H1 (cell line): Measurements from ENCODE around the gene RAB5B. TPM values are rescaled to one million over a fixed set of nuclear protein-coding genes. Genes with fewer than 3 reads are reported as not detected.

Source experiments
- CTCF ChIA-PET: fragments of 300-600 bp; sonication (Branson Sonifier 250); formaldehyde crosslinking; loops from one replicate; lab custom pipeline; 2021; ENCODE audit not compliant: partially characterized antibody; lab: Charles Lee
- POLR2A ChIA-PET: fragments of 300-600 bp; sonication (Branson Sonifier 250); formaldehyde crosslinking; loops from one replicate; lab custom pipeline; 2021; ENCODE audit warnings: inconsistent platforms; ENCODE audit not compliant: partially characterized antibody; lab: Charles Lee
- DNase-seq, 2 experiments: peaks; one replicate each; pipeline versions ENCODE4 v3.0.0 to v3.0.0-alpha.2; 2010 to 2022; ENCODE audit warnings: low spot score in 2 of 2, low read depth in 1 of 2, mixed read lengths in 1 of 2
- FAIRE-seq: peaks from 2 replicates; lab custom pipeline; 2011; peaks lifted over from hg19 to GRCh38; lab: Jason Lieb, UNC
- H2AFZ ChIP-seq: 2 replicates; pipeline ENCODE4 v1.8.1; 2012; ENCODE audit warnings: low read length, inconsistent platforms
- H2AK5ac ChIP-seq: 2 replicates; pipeline ENCODE4 v1.6.1; 2013; ENCODE audit warnings: low read depth, low read length
- H2BK120ac ChIP-seq: replicated peaks from 2 replicates; pipeline ENCODE3; 2013; ENCODE audit warnings: low read depth, low read length, inconsistent platforms
- H2BK12ac ChIP-seq: 2 replicates; pipeline ENCODE4 v1.6.1; 2013; ENCODE audit warnings: low read depth, low read length
- H2BK15ac ChIP-seq: 2 replicates; pipeline ENCODE4 v1.6.1; 2013; ENCODE audit warnings: low read length
- H2BK20ac ChIP-seq: 2 replicates; pipeline ENCODE4 v1.6.1; 2013; ENCODE audit warnings: low read length
- H2BK5ac ChIP-seq: 2 replicates; pipeline ENCODE4 v1.6.1; 2013; ENCODE audit warnings: low read depth, low read length
- H3K14ac ChIP-seq: 2 replicates; pipeline ENCODE4 v1.6.1; 2013; ENCODE audit warnings: inconsistent platforms; ENCODE audit not compliant: insufficient read length
- H3K18ac ChIP-seq: 2 replicates; pipeline ENCODE4 v1.6.1; 2013; ENCODE audit warnings: low read length; ENCODE audit errors: extremely low read depth
- H3K23ac ChIP-seq: 2 replicates; pipeline ENCODE4 v1.6.1; 2013; ENCODE audit warnings: inconsistent platforms; ENCODE audit not compliant: insufficient read length
- H3K23me2 ChIP-seq: 2 replicates; pipeline ENCODE4 v1.6.1; 2013; ENCODE audit warnings: low read depth, low read length
- H3K27ac ChIP-seq: 2 replicates; pipeline ENCODE4 v1.6.1; 2011; ENCODE audit warnings: low read depth, low read length, inconsistent platforms
- H3K27me3 ChIP-seq, 4 experiments: replicated peaks in 1 of 4; 1 replicate in 1 of 4; 2 replicates in 3 of 4; pipeline versions ENCODE4 v1.6.1 to v1.8.1; 2011 to 2013; ENCODE audit warnings: low read length in 3 of 4, mild to moderate bottlenecking in 3 of 4, inconsistent platforms in 2 of 4, mixed read lengths in 2 of 4, moderate library complexity in 1 of 4; ENCODE audit not compliant: control insufficient read depth in 3 of 4, insufficient read depth in 3 of 4; ENCODE audit errors: extremely low read depth in 1 of 4
- H3K36me3 ChIP-seq, 4 experiments: 2 replicates each; pipeline versions ENCODE4 v1.6.1 to v1.8.1; 2011 to 2013; ENCODE audit warnings: mild to moderate bottlenecking in 4 of 4, low read length in 3 of 4, moderate library complexity in 2 of 4, control low read depth in 1 of 4, inconsistent platforms in 1 of 4; ENCODE audit not compliant: insufficient read depth in 4 of 4, control insufficient read depth in 2 of 4
- H3K4ac ChIP-seq: replicated peaks from 2 replicates; pipeline ENCODE3; 2013; ENCODE audit warnings: low read length, low read depth, mixed read lengths, inconsistent platforms; ENCODE audit not compliant: insufficient read length
- H3K4me1 ChIP-seq, 4 experiments: replicated peaks in 1 of 4; 1 replicate in 1 of 4; 2 replicates in 3 of 4; pipeline versions ENCODE4 v1.6.1 to v1.8.1; 2011 to 2013; ENCODE audit warnings: low read length in 3 of 4, inconsistent platforms in 2 of 4, mixed read lengths in 1 of 4; ENCODE audit not compliant: insufficient read depth in 4 of 4, control insufficient read depth in 3 of 4
- H3K4me2 ChIP-seq, 2 experiments: 2 replicates each; pipeline versions ENCODE4 v1.6.1 to v1.8.1; 2011 to 2013; ENCODE audit warnings: low read depth in 2 of 2, low read length in 2 of 2, control low read depth in 1 of 2, inconsistent platforms in 1 of 2, mild to moderate bottlenecking in 1 of 2; ENCODE audit not compliant: insufficient read depth in 1 of 2
- H3K4me3 ChIP-seq, 4 experiments: fragments of 200-600, 300-600 bp in 1 of 4; sonication (generic), shearing (Covaris generic), sonication (Bioruptor Twin) in 1 of 4; 2 replicates each; pipeline versions ENCODE4 v1.5.1 to v1.8.1; 2011 to 2016; ENCODE audit warnings: low read length in 4 of 4, low read depth in 3 of 4, control low read depth in 2 of 4, inconsistent platforms in 2 of 4, mild to moderate bottlenecking in 2 of 4, mixed read lengths in 1 of 4, moderate library complexity in 1 of 4; ENCODE audit not compliant: insufficient read depth in 2 of 4; ENCODE audit errors: extremely low read depth in 1 of 4
- H3K56ac ChIP-seq: replicated peaks from 2 replicates; pipeline ENCODE3; 2013; ENCODE audit warnings: low read depth, mild to moderate bottlenecking, mixed read lengths, low read length, inconsistent platforms; ENCODE audit not compliant: insufficient read length
- H3K79me1 ChIP-seq: 2 replicates; pipeline ENCODE4 v1.6.1; 2013; ENCODE audit warnings: low read depth, low read length, control low read depth
- H3K79me2 ChIP-seq, 2 experiments: 2 replicates each; pipeline versions ENCODE4 v1.6.1 to v1.8.1; 2012 to 2013; ENCODE audit warnings: low read length in 2 of 2, mild to moderate bottlenecking in 2 of 2, inconsistent platforms in 1 of 2; ENCODE audit not compliant: insufficient read depth in 2 of 2, control insufficient read depth in 1 of 2
- H3K9ac ChIP-seq, 4 experiments: replicated peaks in 1 of 4; 1 replicate in 1 of 4; 2 replicates in 3 of 4; pipeline versions ENCODE4 v1.6.1 to v1.8.1; 2011 to 2013; ENCODE audit warnings: low read depth in 3 of 4, low read length in 3 of 4, control low read depth in 2 of 4, mild to moderate bottlenecking in 2 of 4, moderate library complexity in 2 of 4, inconsistent platforms in 1 of 4; ENCODE audit errors: extremely low read depth in 1 of 4
- H3K9me3 ChIP-seq, 2 experiments: 2 replicates each; pipeline versions ENCODE4 v1.6.1 to v1.8.1; 2012 to 2013; ENCODE audit warnings: mild to moderate bottlenecking in 2 of 2, moderate library complexity in 2 of 2, control low read depth in 1 of 2, inconsistent platforms in 1 of 2, low read depth in 1 of 2, low read length in 1 of 2, mixed read lengths in 1 of 2; ENCODE audit not compliant: insufficient read depth in 2 of 2
- H4K20me1 ChIP-seq, 2 experiments: replicated peaks in 1 of 2; 2 replicates each; pipeline versions ENCODE3 to v1.8.1; 2011 to 2013; ENCODE audit warnings: inconsistent platforms in 2 of 2, low read length in 2 of 2, mild to moderate bottlenecking in 1 of 2; ENCODE audit not compliant: insufficient read depth in 2 of 2, control insufficient read depth in 1 of 2
- H4K5ac ChIP-seq: 2 replicates; pipeline ENCODE4 v1.6.1; 2013; ENCODE audit warnings: low read length, low read depth, mixed read lengths, inconsistent platforms; ENCODE audit not compliant: insufficient read length
- H4K8ac ChIP-seq: 2 replicates; pipeline ENCODE4 v1.8.0; 2013; ENCODE audit warnings: mild to moderate bottlenecking, moderate library complexity, low read length, inconsistent platforms; ENCODE audit not compliant: insufficient read depth; ENCODE audit errors: extremely low read depth
- H4K91ac ChIP-seq: replicated peaks from 2 replicates; pipeline ENCODE3; 2013; ENCODE audit warnings: low read length, mixed read lengths, inconsistent platforms; ENCODE audit not compliant: insufficient read length
- ATF3 ChIP-seq: IDR thresholded peaks from 2 replicates; pipeline ENCODE4 v1.6.1; 2011; ENCODE audit warnings: low read depth, mild to moderate bottlenecking, low read length; ENCODE audit not compliant: insufficient read depth
- BACH1 ChIP-seq: IDR thresholded peaks from 2 replicates; pipeline ENCODE4 v1.6.1; 2012; ENCODE audit warnings: low read length, improper control_type of control experiment
- CTBP2 ChIP-seq: IDR thresholded peaks from 2 replicates; pipeline ENCODE4 v1.7.0; 2011; ENCODE audit warnings: borderline replicate concordance, mild to moderate bottlenecking, moderate library complexity, mixed read lengths, low read length; ENCODE audit not compliant: insufficient read depth, insufficient read length
- EZH2 ChIP-seq: fragments of 200-600 bp; sonication (generic); IDR thresholded peaks from 2 replicates; pipeline ENCODE4 v1.7.1; 2012; ENCODE audit warnings: low read depth, mild to moderate bottlenecking, moderate library complexity, low read length, inconsistent platforms; ENCODE audit not compliant: severe bottlenecking
- HDAC6 ChIP-seq: IDR thresholded peaks from one replicate; pipeline ENCODE4 v1.7.1; 2012; ENCODE audit warnings: low read depth, mild to moderate bottlenecking, inconsistent platforms, low read length, moderate library complexity
- KDM4A ChIP-seq: IDR thresholded peaks from one replicate; pipeline ENCODE4 v1.7.1; 2012; ENCODE audit warnings: low read depth, mild to moderate bottlenecking, moderate library complexity, low read length, inconsistent platforms; ENCODE audit not compliant: severe bottlenecking
- NANOG ChIP-seq: IDR thresholded peaks from 2 replicates; pipeline ENCODE4 v1.6.1; 2011; ENCODE audit warnings: low read length, low read depth, mild to moderate bottlenecking, inconsistent platforms; ENCODE audit not compliant: insufficient read depth, poor library complexity, severe bottlenecking
- POLR2A ChIP-seq, 2 experiments: IDR thresholded peaks; 1 replicate in 1 of 2; 2 replicates in 1 of 2; pipeline ENCODE4 v1.6.1; 2011; ENCODE audit warnings: low read depth in 2 of 2, low read length in 2 of 2, mild to moderate bottlenecking in 2 of 2; ENCODE audit errors: control extremely low read depth in 1 of 2
- POU5F1 ChIP-seq: IDR thresholded peaks from 2 replicates; pipeline ENCODE4 v1.6.1; 2011; ENCODE audit warnings: low read depth, mild to moderate bottlenecking, low read length, moderate library complexity
- RBBP5 ChIP-seq: IDR thresholded peaks from 2 replicates; pipeline ENCODE4 v1.7.1; 2012; ENCODE audit warnings: low read depth, mild to moderate bottlenecking, inconsistent platforms, low read length, moderate library complexity, borderline replicate concordance
- RXRA ChIP-seq: IDR thresholded peaks from 2 replicates; pipeline ENCODE4 v1.6.1; 2011; ENCODE audit warnings: low read depth, mild to moderate bottlenecking, low read length, moderate library complexity; ENCODE audit not compliant: insufficient read depth
- SP1 ChIP-seq: IDR thresholded peaks from 2 replicates; pipeline ENCODE4 v1.6.1; 2011; ENCODE audit warnings: low read depth, low read length
- SUZ12 ChIP-seq: fragments of 200-600 bp; sonication (generic); IDR thresholded peaks from 2 replicates; pipeline ENCODE4 v1.6.1; 2012; ENCODE audit warnings: mild to moderate bottlenecking, inconsistent platforms, low read length, moderate library complexity, mixed read lengths
- TAF1 ChIP-seq: IDR thresholded peaks from 2 replicates; pipeline ENCODE4 v1.6.1; 2011; ENCODE audit warnings: mild to moderate bottlenecking, low read depth, low read length
- WGBS, 2 experiments: shearing (Covaris generic) in 1 of 2; methylation state at CpG; one replicate each; pipeline versions ENCODE4 v1.1.6 to v1.1.7; 2013 to 2015; ENCODE audit warnings: low lambda C conversion rate in 2 of 2, mixed read lengths in 2 of 2, inconsistent platforms in 1 of 2, low coverage in 1 of 2, missing lambda C conversion rate in 1 of 2; ENCODE audit not compliant: insufficient replicate concordance in 2 of 2, insufficient coverage in 1 of 2, insufficient read length in 1 of 2; ENCODE audit errors: extremely low coverage in 1 of 2, missing lambda C conversion rate in 1 of 2; 5-methylcytosine and 5-hydroxymethylcytosine counted together
- polyA plus RNA-seq, 7 experiments: library from polyadenylated mRNA; depleted of rRNA in 3 of 7; stranded (reverse) in 5 of 7; unstranded in 2 of 7; fragments of >200 nt in 5 of 7; fragments of 200-250 nt in 2 of 7; gene quantifications; 1 replicate in 5 of 7; 2 replicates in 1 of 7; 4 replicates in 1 of 7; pipeline versions ENCODE4 v1.2.1 to v1.2.3, GENCODE V29; 2011 to 2013; ENCODE audit warnings: missing spikeins in 2 of 7, mixed read lengths in 2 of 7
- total RNA-seq: library from RNA; stranded (reverse); fragmentation: NEBNext Ultra II Directional; extraction: Animal tissue kit (Norgen Biotek cat#: 25700); gene quantifications from 2 replicates; pipeline ENCODE4 v1.2.1, GENCODE V29; 2021

RAB5B gene
- total and polyA plus RNA-seq, 2 of the 8 experiments (the other 6 are each of a cell fraction or from before 2014, with no cell fraction given), result 56.7 to 62.4 TPM

GRCh38 chr12:55984861-55985260 lies 11.0 kb downstream of the RAB5B start:
- Histone ChIP-seq H2BK120ac (no peak overlapping the region), H3K9ac (no peak overlapping the region), H3K4ac (no peak overlapping the region), H3K27ac (no peak overlapping the region), H3K18ac (no peak overlapping the region), H3K27me3 (no peaks in the 10 kb centered on the region), H2BK15ac (no peak overlapping the region), H2AK5ac (no peak overlapping the region), H3K79me1 (no peaks in the 10 kb centered on the region; the same call in 1 of the 2 replicates), H2BK12ac (no peak overlapping the region), H3K14ac (no peak overlapping the region), H2BK20ac (no peak overlapping the region), H3K23me2 (no peaks in the 10 kb centered on the region), H3K4me1 (no peaks in the 10 kb centered on the region), H2BK5ac (no peak overlapping the region), H4K8ac (no peak overlapping the region), H3K4me2 (no peak overlapping the region), H3K9me3 (no peaks in the 10 kb centered on the region), H3K79me2 (no peaks in the 10 kb centered on the region), H3K4me3 (no peak overlapping the region), H4K91ac (no peak overlapping the region), H3K23ac (no peak overlapping the region), H3K56ac (no peak overlapping the region), H4K5ac (no peak overlapping the region), H4K20me1 (peaks cover 0 to 2% of the 10 kb centered on the region in 2 experiments), H2AFZ (no peak overlapping the region), H3K36me3 (peaks cover 3 to 46% (median 13%) of the 10 kb centered on the region in 4 experiments; a peak in 6 of 8 replicates)
- ChIA-PET CTCF (interaction anchor here (0.7 to 4.7 kb wide), 9 partner anchors 8 to 245 kb away, joined by 3 to 42 read pairs (median 3); partner anchors contain the start of genes ERBB3, RAB5B and SUOX), POLR2A (interaction anchor here (0.7 to 4.3 kb wide), 7 partner anchors 11 to 61 kb away, joined by 3 to 24 read pairs (median 4); partner anchors contain the start of genes RAB5B and SUOX)
- FAIRE-seq (no peak), DNase-seq (no peak)
- WGBS, 2 experiments, result 86% methylated on average over 2 of the region's 2 CpGs; no CpG with 5 or more reads in 1 of the 2 experiments
- TF ChIP-seq SP1, result no peak
- TF ChIP-seq NANOG, result no peak
- no peak for TF ChIP-seq KDM4A
- no peak for TF ChIP-seq SUZ12
- TF ChIP-seq CTBP2, result no peak
- TF ChIP-seq ATF3, result no peak
- no peak for TF ChIP-seq TAF1
- no peak for TF ChIP-seq POLR2A (IDR thresholded peaks at IDR 0.05; ENCODE audit: control extremely low read depth in 1 of 2, low read depth in 2 of 2, low read length in 2 of 2)
- TF ChIP-seq POU5F1, result no peak
- no peak for TF ChIP-seq EZH2
- no peak for TF ChIP-seq RXRA
- no peak for TF ChIP-seq BACH1
- TF ChIP-seq HDAC6, result no peak
- no peak for TF ChIP-seq RBBP5
